PC-9 (cell line): ENCODE data around the gene PLS3. TPM values are rescaled to one million over a fixed set of nuclear protein-coding genes. Genes with fewer than 3 reads are reported as not detected.
A peak's percentile ranks its signal among the peaks of the same experiment; 100 is the strongest.

Experiments
- BruUV-seq: library from RNA; stranded (reverse); fragments of 400-500 nt; replicated peaks from 2 replicates; lab custom pipeline; 2021; lab: Mats Ljungman, UMichigan
- CTCF ChIA-PET: fragments of 300-600 bp; sonication (Branson Sonifier 250); formaldehyde crosslinking; loops from one replicate; lab custom pipeline; 2022; ENCODE audit warnings: antibody characterized with exemption; lab: Charles Lee
- POLR2A ChIA-PET: fragments of 300-600 bp; sonication (Branson Sonifier 250); formaldehyde crosslinking; loops from one replicate; lab custom pipeline; 2022; ENCODE audit warnings: antibody characterized with exemption; ENCODE audit not compliant: unreplicated experiment; lab: Charles Lee
- DNase-seq, 2 experiments: peaks; one replicate each; pipeline versions ENCODE4 v3.0.0 to v3.0.0-alpha.2; 2015 to 2022; ENCODE audit warnings: mixed read lengths in 1 of 2
- H2AFZ ChIP-seq: fragments of 200-600 bp; sonication (generic); 2 replicates; pipeline ENCODE4 v1.8.1; 2017; ENCODE audit warnings: antibody characterized with exemption
- H3F3A ChIP-seq: fragments of 200-600 bp; sonication (generic); 2 replicates; pipeline ENCODE4 v1.8.1; 2017; ENCODE audit warnings: antibody characterized with exemption, mild to moderate bottlenecking, low read depth; ENCODE audit not compliant: insufficient read depth
- H3K27ac ChIP-seq: fragments of 200-600 bp; sonication (generic); 2 replicates; pipeline ENCODE4 v1.6.1; 2016; ENCODE audit warnings: mixed run types
- H3K27me3 ChIP-seq: fragments of 200-600 bp; sonication (generic); 2 replicates; pipeline ENCODE4 v1.6.1; 2016; ENCODE audit warnings: low read depth, mixed run types; ENCODE audit not compliant: insufficient read depth
- H3K36me3 ChIP-seq: fragments of 200-600 bp; sonication (generic); 2 replicates; pipeline ENCODE4 v1.6.1; 2016; ENCODE audit warnings: low read depth, mixed run types
- H3K4me1 ChIP-seq: fragments of 200-600 bp; sonication (generic); replicated peaks from 2 replicates; pipeline ENCODE4 v1.6.1; 2016; ENCODE audit warnings: mixed run types; ENCODE audit not compliant: insufficient read depth
- H3K4me2 ChIP-seq: fragments of 200-600 bp; sonication (generic); 2 replicates; pipeline ENCODE4 v1.6.1; 2017; ENCODE audit warnings: mixed run types
- H3K4me3 ChIP-seq: fragments of 200-600 bp; sonication (generic); 2 replicates; pipeline ENCODE4 v1.6.1; 2016; ENCODE audit warnings: mixed run types
- H3K79me2 ChIP-seq: fragments of 200-600 bp; sonication (generic); 2 replicates; pipeline ENCODE4 v1.6.1; 2017; ENCODE audit warnings: low read depth, mixed run types
- H3K9me2 ChIP-seq: fragments of 200-600 bp; sonication (generic); 2 replicates; pipeline ENCODE4 v1.8.1; 2017; ENCODE audit warnings: mild to moderate bottlenecking; ENCODE audit not compliant: insufficient read depth
- H3K9me3 ChIP-seq: fragments of 200-600 bp; sonication (generic); 2 replicates; pipeline ENCODE4 v1.8.1; 2016; ENCODE audit warnings: low read depth; ENCODE audit not compliant: insufficient read depth
- H4K20me1 ChIP-seq: fragments of 200-600 bp; sonication (generic); 2 replicates; pipeline ENCODE4 v1.8.1; 2017; ENCODE audit not compliant: insufficient read depth
- EZH2 ChIP-seq: fragments of 200-600 bp; sonication (generic); IDR thresholded peaks from 2 replicates; pipeline ENCODE4 v1.8.0; 2017; ENCODE audit warnings: antibody characterized with exemption, low read depth
- intact Hi-C: fragments of 100-400 bp; cut with micrococcal nuclease; formaldehyde crosslinking; loops from one replicate; pipeline ENCODE4 v1.10.0; 2022; ENCODE audit not compliant: unreplicated experiment
- total RNA-seq: library from RNA; stranded (reverse); gene quantifications from 2 replicates; pipeline ENCODE4 v1.2.3, GENCODE V29; 2021
- TF ChIP-seq, protein P1 (sequence below): fragments of 200-600 bp; sonication (generic); conservative IDR thresholded peaks from 2 replicates; pipeline ENCODE4 v1.6.1; 2017; ENCODE audit warnings: mixed run types, antibody characterized with exemption, mild to moderate bottlenecking, moderate library complexity

The PLS3 gene
- total RNA-seq, 1 experiment from 2014 or later = 257 TPM

DNA sequence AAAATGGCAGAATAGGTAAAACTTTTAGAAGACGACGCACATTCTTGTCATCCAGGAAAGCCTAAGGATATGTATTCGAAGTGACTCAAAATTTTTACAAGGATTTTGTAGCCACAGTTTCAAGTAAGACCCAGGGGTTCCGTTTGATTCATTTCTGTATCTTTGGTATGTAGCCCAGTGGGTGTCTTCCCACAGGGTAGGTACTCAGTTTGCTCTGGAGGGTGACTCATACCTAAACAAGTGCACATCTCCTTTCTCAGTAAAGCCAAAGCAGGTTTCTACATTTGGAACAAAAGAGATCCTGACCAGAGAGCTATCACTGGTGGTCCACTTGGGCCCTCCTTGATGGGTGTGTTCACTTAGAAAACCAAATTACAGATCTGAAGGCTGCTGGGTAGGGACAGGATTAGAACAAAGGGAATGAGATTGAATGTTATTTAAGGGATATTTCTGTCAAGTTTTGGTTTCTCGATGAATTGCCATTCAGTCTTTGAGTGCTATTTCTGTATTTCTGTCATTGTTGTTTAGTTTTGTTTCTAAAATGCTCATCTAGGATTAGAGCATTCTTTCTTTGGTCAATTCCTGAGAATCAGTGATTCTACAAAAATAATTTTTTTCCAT is 56.1 kb downstream of the PLS3 start:
- CTCF ChIA-PET = no interaction called here
- no peak overlapping the region for H2AFZ ChIP-seq
- peak overlapping the region; percentile 62 for H3K4me2 ChIP-seq
- H3K9me3 ChIP-seq = no peaks in the 10 kb centered on the region
- TF ChIP-seq, protein P1, sequence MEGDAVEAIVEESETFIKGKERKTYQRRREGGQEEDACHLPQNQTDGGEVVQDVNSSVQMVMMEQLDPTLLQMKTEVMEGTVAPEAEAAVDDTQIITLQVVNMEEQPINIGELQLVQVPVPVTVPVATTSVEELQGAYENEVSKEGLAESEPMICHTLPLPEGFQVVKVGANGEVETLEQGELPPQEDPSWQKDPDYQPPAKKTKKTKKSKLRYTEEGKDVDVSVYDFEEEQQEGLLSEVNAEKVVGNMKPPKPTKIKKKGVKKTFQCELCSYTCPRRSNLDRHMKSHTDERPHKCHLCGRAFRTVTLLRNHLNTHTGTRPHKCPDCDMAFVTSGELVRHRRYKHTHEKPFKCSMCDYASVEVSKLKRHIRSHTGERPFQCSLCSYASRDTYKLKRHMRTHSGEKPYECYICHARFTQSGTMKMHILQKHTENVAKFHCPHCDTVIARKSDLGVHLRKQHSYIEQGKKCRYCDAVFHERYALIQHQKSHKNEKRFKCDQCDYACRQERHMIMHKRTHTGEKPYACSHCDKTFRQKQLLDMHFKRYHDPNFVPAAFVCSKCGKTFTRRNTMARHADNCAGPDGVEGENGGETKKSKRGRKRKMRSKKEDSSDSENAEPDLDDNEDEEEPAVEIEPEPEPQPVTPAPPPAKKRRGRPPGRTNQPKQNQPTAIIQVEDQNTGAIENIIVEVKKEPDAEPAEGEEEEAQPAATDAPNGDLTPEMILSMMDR = no peak
- no peak for TF ChIP-seq EZH2
- peaks cover 12% of the 10 kb centered on the region; the same call in 1 of the 2 replicates for H3K79me2 ChIP-seq
- peak; percentile 50 to 98 for DNase-seq
- H3K36me3 ChIP-seq = 0 out of 2 replicates have a peak, but pooled peaks cover 12% of the 10 kb centered on the region
- peaks cover 29% of the 10 kb centered on the region for H3F3A ChIP-seq
- no peaks in the 10 kb centered on the region for H3K27me3 ChIP-seq
- POLR2A ChIA-PET = interaction anchor here (0.6 to 1.9 kb wide), 4 partner anchors 25 to 281 kb away, joined by 4 to 7 read pairs (median 6); partner anchors contain the start of gene PLS3
- peaks cover 39% of the 10 kb centered on the region for H3K4me1 ChIP-seq
- H3K27ac ChIP-seq = peak overlapping the region; percentile 83
- no peak overlapping the region for H3K4me3 ChIP-seq
- intact Hi-C loops = loop anchor here (1.0 kb wide), 2 partner anchors 11 to 24 kb away; no protein-coding TSS in a partner anchor
- H4K20me1 ChIP-seq = no peaks in the 10 kb centered on the region
- no TSS peak for BruUV-seq
- no peaks in the 10 kb centered on the region for H3K9me2 ChIP-seq

DNA sequence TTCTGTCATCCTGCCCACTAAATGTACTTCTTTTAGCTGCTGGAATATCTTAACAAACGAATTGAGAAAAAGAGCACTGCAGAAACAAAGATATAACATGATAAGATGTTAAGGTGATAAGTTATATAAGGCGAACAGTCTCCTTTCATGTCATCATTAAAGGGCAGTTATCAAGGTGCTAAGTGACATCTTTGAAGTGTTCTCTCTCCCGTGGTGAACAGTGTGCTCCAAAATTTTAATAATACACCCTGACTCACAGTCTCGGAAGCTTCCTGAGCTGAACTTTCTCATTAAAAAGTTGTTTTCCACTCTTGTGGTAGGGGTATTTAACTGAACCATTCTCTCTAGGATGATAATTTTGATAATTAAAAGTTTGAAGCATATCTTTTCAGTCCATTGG is 61.6 kb downstream of the PLS3 start:
- ChIA-PET POLR2A (no interaction called here), CTCF (no interaction called here)
- Histone ChIP-seq H4K20me1 (no peaks in the 10 kb centered on the region), H3K79me2 (peaks cover 10% of the 10 kb centered on the region; the same call in 1 of the 2 replicates), H3F3A (peaks cover 3% of the 10 kb centered on the region), H3K9me3 (no peaks in the 10 kb centered on the region), H3K9me2 (no peaks in the 10 kb centered on the region), H3K27ac (no peak overlapping the region), H2AFZ (no peak overlapping the region), H3K4me1 (peaks cover 3% of the 10 kb centered on the region), H3K4me2 (no peak overlapping the region), H3K27me3 (no peaks in the 10 kb centered on the region), H3K36me3 (peaks cover 10% of the 10 kb centered on the region; the same call in 1 of the 2 replicates), H3K4me3 (no peak overlapping the region)
- TF ChIP-seq EZH2 = no peak
- TF ChIP-seq, protein P1 = no peak
- intact Hi-C loops = no loop called here
- no peak for DNase-seq
- BruUV-seq = no TSS peak

DNA sequence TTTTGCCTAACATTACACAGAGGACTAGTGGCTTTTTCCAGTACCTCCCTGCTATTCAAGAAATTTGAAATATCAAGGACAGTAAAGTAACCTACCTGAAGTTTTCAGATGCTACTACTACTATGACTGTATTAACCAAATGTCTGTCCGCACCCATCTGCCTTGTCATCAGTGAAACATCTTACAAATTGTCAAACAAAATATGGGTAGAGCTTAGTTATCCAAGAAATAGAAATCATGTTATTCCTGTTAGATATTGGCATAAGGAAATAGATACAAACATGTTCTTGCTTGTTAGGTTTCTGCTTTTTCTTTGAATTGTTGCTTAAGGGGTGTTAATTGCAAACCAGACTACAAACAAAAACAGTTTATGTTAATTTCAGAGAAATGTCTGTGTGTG is 63.9 kb downstream of the PLS3 start:
- Histone ChIP-seq H4K20me1 (no peaks in the 10 kb centered on the region), H3K27me3 (no peaks in the 10 kb centered on the region), H3K79me2 (no peaks in the 10 kb centered on the region), H3K27ac (no peak overlapping the region), H3K4me1 (no peaks in the 10 kb centered on the region), H3K9me3 (no peaks in the 10 kb centered on the region; the same call in 1 of the 2 replicates), H3K4me3 (no peak overlapping the region), H2AFZ (no peak overlapping the region), H3K9me2 (no peaks in the 10 kb centered on the region), H3F3A (no peaks in the 10 kb centered on the region; the same call in 1 of the 2 replicates), H3K4me2 (no peak overlapping the region), H3K36me3 (peaks cover 10% of the 10 kb centered on the region; the same call in 1 of the 2 replicates)
- TF ChIP-seq, protein P1 = no peak
- no peak for TF ChIP-seq EZH2
- no peak for DNase-seq
- intact Hi-C loops = no loop called here
- POLR2A ChIA-PET = no interaction called here
- CTCF ChIA-PET = no interaction called here
- no TSS peak for BruUV-seq
